ENCODE measurements around the gene GRAMD4.
A peak's percentile ranks its signal among the peaks of the same experiment; 100 is the strongest.

The GRAMD4 gene, protein sequence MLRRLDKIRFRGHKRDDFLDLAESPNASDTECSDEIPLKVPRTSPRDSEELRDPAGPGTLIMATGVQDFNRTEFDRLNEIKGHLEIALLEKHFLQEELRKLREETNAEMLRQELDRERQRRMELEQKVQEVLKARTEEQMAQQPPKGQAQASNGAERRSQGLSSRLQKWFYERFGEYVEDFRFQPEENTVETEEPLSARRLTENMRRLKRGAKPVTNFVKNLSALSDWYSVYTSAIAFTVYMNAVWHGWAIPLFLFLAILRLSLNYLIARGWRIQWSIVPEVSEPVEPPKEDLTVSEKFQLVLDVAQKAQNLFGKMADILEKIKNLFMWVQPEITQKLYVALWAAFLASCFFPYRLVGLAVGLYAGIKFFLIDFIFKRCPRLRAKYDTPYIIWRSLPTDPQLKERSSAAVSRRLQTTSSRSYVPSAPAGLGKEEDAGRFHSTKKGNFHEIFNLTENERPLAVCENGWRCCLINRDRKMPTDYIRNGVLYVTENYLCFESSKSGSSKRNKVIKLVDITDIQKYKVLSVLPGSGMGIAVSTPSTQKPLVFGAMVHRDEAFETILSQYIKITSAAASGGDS

DNA sequence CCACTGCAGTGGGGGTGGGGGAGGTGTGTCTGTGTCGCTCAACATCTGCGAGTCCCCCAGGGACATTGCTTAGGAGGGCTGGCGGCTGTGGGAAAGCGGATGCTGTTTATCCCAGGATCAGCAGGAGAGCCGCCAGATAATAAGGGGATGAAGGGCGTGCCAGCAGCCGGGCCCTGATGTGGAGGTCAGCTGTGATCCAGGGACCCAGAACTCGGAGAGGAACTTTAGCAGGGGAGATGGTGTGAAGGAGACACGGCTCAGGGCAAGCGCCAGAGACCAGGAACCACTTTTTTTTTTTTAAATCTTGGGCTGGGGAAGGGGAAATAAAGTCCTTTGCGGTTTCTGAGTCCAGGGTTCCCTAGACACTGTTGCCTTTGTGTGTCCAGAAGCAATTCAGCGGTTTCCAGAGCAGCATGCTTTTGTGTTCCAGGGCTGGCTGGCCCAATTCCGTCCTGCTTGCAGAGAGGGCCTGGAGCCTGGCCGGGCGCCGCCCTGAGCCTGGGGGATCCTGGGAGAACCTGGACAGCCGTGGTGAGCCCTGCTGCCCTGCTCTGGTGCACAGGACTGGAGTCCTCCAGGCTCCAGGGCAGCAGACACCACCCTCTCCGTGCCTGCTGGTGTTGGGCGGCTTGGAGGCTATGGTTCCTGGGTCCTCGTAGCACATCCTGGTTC lies at the start of gene GRAMD4:
GRAMD4 (plus strand) TSS at position 557 of the 672 bp plus-strand sequence. CDS start 6,414 bp downstream, outside the sequence.
- DNase-seq (ENCODE audit: low read depth in 2 of 2, low spot score in 1 of 2) = no peak

DNA sequence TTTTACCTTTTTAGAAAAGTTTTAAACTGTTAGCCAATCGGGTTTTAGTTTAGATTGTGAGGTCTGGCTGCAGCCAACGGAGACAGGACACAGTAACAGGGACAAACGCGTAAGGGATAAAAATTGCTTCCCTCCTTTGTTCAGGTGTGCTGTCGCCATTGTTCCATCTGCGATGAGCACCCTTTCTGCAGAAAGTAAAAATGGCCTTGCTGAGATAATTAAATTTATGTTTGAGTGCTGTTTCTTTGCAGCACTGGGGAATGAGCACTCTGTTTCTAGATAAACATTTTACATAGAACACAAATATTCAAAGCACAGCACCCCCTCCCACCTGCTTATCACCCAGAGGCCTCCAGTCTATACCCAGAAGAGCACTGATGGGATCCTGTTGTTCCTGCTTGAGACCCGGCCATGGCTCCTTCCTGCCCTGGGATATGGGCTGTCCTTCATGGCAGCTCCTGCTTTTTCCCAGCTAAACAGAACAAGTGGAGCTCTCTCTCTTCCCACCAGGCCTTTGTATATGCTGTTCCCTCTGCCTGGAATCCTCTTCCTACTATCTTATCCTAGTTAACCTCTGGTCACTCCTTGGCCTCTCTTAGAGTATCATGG lies 48.4 kb upstream of the GRAMD4 start:
- DNase-seq (ENCODE audit: low read depth in 2 of 2, low spot score in 1 of 2) = no peak

DNA sequence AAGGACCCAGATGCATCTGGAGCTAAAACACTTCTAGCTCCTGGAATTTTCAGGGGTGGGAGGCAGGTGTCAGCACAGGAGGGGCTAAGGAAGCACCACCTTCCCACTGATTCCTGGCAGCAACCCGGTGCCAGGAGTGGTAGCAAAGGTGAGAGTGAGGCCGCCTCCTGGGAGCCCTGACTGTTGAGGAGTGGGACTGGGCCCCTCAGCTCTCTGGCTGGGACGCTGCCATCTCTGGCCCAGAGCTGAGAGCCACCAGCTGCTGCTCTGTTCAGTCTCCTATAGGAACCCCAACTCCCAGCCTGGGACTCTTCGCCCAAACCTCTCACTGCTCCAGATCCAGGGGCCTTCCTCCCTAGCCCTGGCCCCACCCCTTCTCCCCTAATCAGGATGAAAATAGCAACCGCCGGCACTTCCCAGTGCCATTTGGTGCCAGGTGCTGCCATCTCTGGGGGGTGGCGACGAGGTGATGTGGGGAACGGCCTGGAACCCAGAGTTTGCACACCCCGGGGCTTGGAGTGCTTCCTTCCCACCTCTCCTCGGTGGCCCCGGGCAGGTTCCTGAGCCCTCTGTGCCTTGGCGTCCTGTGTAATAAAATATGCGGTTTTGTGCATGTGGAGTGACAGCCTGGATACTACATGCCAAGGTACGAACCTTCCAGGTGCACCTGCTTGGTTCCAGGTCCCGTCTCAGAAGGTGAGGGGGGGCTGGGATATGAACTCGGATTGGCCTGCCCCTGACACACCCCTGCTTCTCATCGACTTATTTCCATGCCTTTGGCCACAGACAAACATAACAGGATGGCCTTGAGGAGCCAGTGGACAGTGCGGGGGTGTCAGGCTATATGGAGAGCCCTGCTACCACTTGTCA lies 47.0 kb upstream of the GRAMD4 start:
- no peak for DNase-seq (ENCODE audit: low read depth in 2 of 2, low spot score in 1 of 2)

DNA sequence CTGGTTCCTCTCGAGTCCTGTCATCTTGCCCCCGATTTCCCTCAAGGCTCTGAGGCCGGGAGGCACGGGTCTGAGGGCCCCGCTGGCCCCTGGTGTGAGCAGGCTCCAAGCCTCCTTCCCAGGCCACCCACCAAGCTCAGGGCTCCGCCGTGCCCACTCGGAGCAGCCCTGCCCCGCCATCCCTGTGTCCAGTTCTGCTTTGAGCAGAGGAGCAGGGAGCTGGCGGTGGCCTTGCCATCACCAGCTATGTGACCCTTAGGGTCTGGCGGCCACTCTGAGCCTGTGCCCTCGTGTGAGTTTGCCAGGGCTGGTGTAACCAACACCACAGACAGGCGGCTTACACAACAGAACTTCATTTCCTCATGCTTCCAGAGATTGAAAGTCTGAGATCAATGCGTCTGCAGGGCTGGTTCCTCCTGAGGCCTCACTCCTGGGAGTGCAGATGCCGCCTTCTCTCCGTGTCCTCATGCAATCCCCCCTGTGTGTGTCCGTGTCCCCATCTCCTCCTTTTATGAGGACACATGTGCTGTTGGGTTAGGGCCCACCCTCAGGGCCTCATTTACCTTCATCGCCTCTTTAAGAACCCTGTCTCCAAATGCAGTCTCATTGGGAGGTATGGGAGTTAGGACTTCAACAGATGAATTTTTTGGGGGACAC lies 46.3 kb upstream of the GRAMD4 start:
- no peak for DNase-seq (ENCODE audit: low read depth in 2 of 2, low spot score in 1 of 2)

DNA sequence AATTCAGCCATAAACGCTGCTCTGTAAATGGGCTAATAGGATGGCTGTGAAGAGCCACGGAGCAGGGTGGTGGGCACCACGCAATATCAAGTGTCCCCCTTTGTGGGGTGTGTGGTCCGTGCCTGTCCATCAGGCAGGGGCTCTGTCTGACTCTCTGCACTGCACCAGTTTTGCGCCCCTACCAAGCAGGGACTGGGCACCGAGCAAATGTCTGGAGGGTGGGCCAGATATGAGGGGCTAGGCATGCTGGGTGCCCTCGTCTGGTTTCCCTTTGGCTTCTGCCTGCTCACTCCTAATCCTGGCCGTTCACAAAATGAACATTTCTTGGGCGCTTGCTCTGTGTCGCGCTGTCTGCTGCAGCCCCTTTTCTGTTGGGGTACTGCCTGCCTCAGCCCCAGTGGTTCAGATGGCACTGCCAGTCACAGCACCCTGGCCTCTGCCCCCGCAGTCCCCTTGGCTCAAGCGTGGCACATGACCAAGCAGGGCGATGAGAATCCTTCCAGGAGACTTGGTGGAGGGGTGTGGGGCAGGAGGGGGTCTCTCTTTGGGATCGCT lies 45.7 kb upstream of the GRAMD4 start:
- no peak for DNase-seq (ENCODE audit: low read depth in 2 of 2, low spot score in 1 of 2)

DNA sequence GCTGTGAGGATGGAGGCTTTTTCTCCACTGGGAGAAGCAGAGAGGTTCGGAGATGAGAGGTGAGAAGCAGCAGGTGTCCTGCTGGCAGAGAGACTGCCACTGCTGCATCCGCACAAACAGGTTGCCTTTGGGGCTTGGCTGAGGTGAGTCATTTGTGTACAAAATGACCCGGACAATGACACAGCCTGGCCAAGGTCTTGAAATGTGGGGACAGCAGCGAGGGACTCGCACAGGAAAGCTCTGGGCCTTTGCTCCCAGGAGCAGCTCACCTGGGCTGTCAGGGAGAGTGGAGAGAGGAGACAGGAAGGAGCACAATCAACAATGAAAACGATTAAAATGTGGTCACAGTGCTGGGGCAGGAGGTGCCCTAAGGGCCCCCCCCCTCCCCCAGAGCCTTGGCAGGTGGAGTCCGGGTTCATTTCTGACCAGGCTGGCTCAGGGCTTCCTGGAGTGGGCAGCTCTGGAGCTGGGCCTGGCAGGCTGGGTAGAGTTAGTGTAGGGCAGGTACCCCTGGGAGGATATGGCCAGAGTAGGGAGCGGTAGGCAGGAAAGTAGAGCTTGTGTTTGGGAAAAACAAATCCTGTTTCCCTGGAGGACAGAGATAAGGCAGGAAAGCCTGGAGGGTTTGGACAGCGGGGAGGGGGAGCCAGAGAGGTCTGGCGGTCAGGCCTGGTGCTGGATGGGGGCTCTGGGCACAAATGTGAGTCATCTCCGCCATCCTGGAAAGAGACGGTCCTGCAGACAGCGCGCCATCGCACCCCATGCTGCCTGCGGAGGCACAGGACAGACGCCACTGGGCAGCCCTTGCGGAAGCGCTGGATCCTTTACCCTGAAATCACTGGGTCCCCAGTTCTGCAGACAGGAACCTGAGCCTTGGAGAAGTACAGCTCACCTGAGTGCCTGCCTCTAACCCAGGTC lies 44.9 kb upstream of the GRAMD4 start:
- no peak for DNase-seq (ENCODE audit: low read depth in 2 of 2, low spot score in 1 of 2)

DNA sequence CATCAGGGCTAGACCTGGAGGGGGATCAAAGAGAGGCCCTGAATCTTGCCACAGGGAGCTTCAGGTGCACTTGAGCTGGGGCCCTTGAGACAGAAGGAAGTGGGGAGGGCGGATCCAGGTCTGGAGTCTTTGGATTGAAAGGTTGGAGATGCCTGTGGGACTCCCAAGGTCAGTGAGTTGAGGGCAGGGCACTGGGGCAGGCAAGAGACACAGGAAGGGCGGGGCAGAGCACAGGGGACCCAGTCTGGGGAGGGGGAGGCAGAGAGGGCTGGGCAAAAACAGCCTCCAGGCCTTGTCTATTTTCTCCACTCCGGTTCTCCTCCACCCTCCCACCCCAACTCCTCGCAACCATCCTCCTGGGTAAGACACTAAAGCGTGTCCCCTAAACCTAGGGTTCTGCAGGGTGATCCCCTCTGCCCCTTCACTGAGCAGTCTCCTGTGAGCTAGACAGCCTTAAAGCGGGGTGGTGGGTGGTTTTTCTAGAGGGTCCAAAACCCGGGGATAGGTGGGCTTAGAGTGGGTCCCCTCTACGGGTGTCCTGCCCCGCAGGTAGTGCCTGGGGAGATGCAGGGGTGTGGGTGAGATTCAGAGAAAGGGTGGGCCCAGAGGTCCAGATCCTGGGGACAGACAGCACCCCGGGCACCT lies 44.2 kb upstream of the GRAMD4 start:
- DNase-seq (ENCODE audit: low read depth in 2 of 2, low spot score in 1 of 2) = no peak

DNA sequence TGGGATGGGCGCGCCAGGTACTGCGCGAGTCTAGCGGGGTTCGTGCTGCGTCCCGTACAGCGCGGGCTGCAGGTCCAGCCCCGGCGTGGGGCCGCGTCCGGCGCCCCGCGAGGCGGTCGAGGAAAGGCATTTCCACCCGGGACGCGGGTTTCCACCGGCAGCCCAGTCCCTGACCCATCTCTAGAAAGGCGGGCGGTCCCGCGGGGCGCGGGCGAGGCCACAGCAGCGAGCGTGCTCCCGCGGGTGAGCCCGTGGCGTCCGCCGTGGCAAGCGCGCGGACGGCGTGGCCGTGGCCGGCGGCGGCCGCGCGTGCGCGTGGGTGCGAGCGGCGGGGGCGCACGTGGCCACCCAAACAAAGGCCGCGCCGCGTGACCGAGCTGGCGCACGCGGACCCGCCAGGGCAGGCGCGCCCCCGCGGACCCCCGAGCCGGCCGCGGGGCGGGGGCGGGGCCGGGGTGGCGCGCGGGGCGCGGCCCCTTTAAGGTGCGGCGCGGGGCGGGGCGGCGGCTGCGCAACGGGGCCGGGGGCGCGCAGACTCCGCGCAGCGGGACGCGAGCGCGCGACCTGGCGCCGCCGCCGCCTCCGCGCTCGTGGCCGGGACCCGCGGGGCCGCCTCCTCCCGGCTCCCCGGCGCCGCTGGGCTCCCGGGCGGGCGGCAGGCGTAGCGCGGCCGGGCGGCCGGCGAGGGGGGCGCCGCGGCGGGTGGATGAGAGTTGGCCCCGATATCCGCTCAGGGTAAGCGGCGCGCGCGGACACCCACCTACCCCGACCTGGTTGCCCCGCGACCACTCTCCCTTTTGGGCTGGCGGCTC lies 43.4 kb upstream of the GRAMD4 start:
- peak; percentile 15 to 43 for DNase-seq (ENCODE audit: low read depth in 2 of 2, low spot score in 1 of 2)

DNA sequence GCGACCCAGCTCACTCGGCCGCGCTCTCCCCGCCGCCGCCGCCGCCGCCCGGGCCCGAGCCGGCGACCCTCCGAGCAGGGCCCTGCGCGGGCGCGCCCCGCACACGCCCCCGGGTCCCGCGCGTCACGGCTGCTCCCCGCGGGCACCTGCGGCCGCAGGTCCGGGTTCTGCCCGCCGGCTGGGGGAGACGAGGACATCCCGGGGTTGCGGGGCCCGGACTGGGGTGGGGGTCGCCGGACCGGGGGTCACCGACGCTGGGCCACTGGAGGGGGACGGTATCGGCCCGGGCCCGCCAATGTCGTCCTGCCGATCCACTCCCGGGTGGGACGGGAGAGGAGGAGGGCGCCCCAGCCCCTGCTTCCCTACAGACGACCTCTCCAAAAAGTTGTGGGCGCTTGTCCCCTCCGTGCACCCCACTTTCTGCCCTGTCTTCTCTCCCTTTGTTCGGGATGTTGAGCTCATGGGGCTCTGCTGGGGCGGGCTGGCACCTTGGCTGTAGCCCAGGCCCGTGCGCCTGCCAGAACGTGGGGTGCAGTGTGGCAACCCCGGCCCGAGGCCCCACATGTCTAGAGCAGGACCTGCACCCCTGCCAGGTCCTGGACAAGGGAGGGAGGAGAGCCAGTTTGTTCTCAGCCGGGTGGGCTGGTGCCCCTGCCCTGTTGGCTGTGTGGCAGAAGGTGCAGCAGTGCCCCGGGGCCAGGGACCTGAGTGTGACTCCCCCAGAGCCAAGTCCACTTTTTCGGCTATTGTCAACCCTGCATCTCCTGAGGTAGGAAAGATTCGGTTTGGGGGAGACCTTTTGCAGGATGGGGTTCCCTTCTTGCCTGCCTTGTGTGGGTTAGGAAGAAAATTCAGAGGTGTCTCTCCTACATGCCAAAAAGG lies 42.6 kb upstream of the GRAMD4 start:
- DNase-seq (ENCODE audit: low read depth in 2 of 2, low spot score in 1 of 2) = no peak

DNA sequence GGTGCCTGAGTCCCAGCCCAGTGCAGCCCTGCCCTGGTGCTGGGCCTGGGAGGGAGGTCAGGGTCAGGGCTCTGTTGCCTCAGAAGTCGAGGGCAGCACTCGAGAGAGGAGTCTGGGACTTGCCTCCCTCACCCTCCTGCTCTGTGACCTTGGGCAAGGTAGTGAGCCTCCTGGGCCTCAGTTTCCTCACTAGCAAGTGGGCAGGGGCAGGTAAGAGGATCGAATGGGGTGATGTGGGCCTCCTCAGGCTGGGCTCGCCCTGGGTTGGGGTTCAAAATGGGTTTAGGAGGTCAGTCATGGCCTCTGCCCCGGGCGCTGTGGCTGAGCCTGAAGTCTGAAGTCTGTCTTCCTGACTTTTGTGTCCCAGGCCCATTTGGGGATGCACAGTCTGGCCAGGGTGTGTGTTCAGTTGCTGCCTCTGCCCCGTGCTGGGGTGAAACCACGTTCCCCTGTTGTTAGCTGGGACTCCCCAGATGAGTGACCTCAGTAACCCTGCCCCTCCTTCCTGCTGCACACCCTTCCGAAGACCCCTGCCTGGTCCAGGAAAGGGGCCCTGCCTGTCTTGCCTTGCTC lies 41.8 kb upstream of the GRAMD4 start:
- no peak for DNase-seq (ENCODE audit: low read depth in 2 of 2, low spot score in 1 of 2)

DNA sequence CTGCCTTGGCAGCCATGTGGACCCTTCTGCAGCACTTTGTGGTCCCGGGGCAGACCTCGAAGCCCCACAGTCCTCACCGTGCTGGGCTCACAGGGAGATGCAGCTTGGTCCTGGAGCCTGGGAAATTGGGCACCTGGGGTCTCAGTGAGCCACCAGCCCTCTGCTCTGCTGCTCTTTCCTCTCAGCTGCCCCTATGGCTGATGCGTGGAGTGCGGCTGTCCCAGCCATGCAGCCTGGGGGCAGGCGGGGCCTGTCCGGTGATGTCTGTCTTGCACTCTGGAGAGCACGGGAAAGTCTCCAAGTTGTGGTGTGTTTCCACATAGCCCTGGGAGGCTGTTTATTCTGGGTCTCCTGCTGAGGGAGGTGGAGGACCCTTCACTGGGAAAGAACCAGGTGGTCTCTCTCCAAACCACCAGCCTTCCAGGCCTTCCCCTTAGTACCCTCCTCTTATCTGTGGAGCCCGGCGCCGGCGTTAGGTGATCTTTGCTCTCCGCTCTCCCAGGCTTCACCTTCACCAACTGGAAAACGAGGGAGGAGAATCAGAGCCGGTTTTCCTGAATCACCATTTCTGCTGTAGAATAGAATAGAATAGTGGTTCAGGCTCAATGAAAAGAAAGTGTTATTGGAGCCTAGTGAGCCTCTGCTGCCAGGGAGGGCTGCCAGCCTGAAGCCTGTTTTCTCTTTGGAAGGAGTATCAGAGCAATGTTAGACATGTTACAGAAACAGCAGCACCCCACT lies 41.2 kb upstream of the GRAMD4 start:
- DNase-seq (ENCODE audit: low read depth in 2 of 2, low spot score in 1 of 2) = no peak

DNA sequence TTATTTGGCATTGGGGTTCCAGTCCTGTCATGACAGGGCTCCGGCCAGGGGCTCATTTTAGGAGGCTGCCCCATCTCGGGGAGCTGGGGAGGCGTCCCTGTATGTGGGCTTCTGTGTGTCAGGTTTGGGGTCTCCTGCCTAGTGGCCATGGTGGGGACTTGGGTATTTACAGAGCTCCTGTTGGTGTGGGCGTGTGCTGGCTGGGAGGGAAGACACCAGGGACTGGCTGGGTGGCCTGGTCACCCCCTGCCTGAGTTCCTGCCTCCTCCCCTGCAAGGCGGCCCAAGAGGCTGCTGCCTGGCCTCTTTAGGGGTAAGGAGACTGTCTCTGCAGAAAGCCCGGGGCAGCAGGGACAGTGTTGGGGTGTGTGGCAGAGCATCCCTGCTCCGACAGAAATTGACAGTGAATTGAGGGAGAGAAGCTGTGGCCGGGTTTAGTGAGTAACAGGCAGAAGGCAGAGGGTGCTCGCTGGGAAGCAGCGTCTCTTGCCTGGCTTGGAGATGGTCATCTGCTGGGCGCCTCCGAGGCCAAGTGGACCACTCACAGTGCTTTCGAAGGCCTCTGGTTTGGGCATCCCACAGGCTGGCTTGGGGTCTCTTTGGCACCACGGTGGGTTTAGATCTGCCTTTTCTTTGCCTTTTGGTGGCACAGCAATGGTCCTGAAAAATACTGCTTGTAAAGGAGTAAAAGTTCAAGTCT lies 40.3 kb upstream of the GRAMD4 start:
- no peak for DNase-seq (ENCODE audit: low read depth in 2 of 2, low spot score in 1 of 2)

DNA sequence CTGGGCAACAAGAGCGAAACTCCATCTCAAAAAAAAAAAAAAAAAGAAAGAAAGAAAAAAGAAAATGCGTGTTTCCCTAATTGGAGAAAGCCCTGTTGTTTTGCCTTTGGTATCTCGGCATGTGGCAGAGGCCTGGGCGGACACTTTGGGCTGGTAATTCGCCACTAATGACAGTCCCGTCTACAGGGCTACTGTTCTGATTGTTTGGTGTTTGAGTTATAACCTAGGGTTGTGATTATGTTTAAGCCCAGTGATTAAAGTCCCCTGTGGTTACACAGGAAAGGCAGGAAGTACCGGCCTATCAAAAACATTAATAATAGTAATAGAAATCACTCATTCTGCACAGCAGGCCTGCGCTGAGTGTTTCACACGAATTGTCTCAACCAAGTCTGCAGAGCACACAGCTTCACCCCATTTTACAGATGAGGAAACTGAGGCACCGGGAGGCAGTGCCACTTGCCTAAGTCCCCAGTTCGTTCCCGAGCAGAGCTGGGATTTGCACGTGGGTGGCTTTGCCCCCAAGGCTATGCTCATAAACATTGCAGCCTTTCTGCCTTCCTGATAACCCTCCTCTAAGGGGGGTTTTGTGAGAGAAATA lies 39.1 kb upstream of the GRAMD4 start:
- DNase-seq (ENCODE audit: low read depth in 2 of 2, low spot score in 1 of 2) = no peak

DNA sequence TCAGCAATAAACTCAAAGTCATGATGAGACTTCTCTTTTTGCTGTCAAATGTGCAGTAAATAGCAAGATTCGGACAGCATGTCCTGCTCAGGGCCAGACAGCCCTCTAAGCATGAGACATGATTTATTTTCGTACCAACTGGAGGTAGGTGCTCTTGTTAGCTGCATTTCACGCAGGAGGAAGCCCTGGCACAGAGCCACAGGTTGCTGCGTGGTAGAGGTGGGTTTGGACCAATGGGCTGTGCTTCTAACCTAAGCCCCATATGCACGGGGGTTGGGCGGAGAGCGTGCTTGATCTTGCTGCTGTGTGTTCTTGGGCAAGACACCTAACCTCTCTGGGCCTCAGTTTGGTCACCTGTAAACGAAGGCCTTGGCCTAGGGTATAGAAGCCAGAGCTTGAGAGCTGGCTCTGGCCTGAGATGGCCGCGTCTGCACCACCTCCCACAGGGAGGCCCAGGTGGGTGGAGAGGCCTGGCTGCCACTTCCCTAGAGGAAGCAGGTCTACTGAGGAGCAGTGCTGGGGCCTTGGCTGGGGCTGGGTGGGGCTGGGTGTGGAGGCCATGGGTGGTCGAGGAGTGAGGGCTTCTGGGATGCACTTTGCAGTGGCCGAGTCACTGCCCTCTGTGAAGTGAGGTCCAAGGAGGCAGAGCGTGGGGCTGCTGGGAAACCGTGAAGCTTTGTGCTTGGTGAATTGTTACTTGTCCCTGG lies 38.5 kb upstream of the GRAMD4 start:
- no peak for DNase-seq (ENCODE audit: low read depth in 2 of 2, low spot score in 1 of 2)
